Common myeloid progenitor, CD34-positive (primary cell): ENCODE measurements around the gene NOTCH3.

Experiments used
- CTCF ChIA-PET: fragments of 350-600 bp; sonication (Branson Sonifier 250); formaldehyde crosslinking; loops from one replicate; lab custom pipeline; 2021; ENCODE audit warnings: antibody characterized with exemption; lab: Charles Lee
- POLR2A ChIA-PET: fragments of 350-600 bp; sonication (Branson Sonifier 250); formaldehyde crosslinking; loops from one replicate; lab custom pipeline; 2021; ENCODE audit warnings: antibody characterized with exemption; lab: Charles Lee
- DNase-seq, 3 donors: peaks; one replicate each; pipeline versions ENCODE4 v3.0.0 to v3.0.0-alpha.2; 2013
- H3K27ac ChIP-seq, 2 experiments: 1 replicate in 1 of 2; 2 replicates in 1 of 2; pipeline ENCODE4 v1.7.0; 2013; ENCODE audit warnings: inconsistent platforms in 2 of 2, low read length in 2 of 2, mild to moderate bottlenecking in 2 of 2, low read depth in 1 of 2, moderate library complexity in 1 of 2; ENCODE audit not compliant: severe bottlenecking in 2 of 2, insufficient read depth in 1 of 2, poor library complexity in 1 of 2
- H3K27me3 ChIP-seq, 5 experiments: replicated peaks in 2 of 5; 1 replicate in 3 of 5; 2 replicates in 2 of 5; pipeline versions ENCODE4 v1.6.1 to v1.7.0; 2013; ENCODE audit warnings: low read length in 4 of 5, mild to moderate bottlenecking in 2 of 5, moderate library complexity in 2 of 5, inconsistent platforms in 1 of 5; ENCODE audit not compliant: insufficient read depth in 5 of 5, control insufficient read depth in 4 of 5
- H3K36me3 ChIP-seq, 4 experiments: 1 replicate in 2 of 4; 2 replicates in 2 of 4; pipeline versions ENCODE4 v1.6.1 to v1.7.0; 2013; ENCODE audit warnings: low read length in 3 of 4, control low read depth in 1 of 4, mild to moderate bottlenecking in 1 of 4; ENCODE audit not compliant: control insufficient read depth in 4 of 4, insufficient read depth in 4 of 4
- H3K4me1 ChIP-seq, 4 experiments: 1 replicate in 3 of 4; 2 replicates in 1 of 4; pipeline versions ENCODE4 v1.6.1 to v1.7.1; 2013; ENCODE audit warnings: low read length in 3 of 4, mild to moderate bottlenecking in 3 of 4, control low read depth in 1 of 4, inconsistent platforms in 1 of 4, moderate library complexity in 1 of 4; ENCODE audit not compliant: control insufficient read depth in 4 of 4, insufficient read depth in 4 of 4; ENCODE audit errors: control extremely low read depth in 1 of 4
- H3K4me3 ChIP-seq, 7 experiments: 1 replicate in 4 of 7; 2 replicates in 3 of 7; pipeline versions ENCODE4 v1.5.1 to v1.7.0; 2013; ENCODE audit warnings: mild to moderate bottlenecking in 7 of 7, low read length in 6 of 7, moderate library complexity in 6 of 7, inconsistent platforms in 2 of 7, low read depth in 2 of 7, control low read depth in 1 of 7; ENCODE audit not compliant: insufficient read depth in 4 of 7, control insufficient read depth in 1 of 7; ENCODE audit errors: extremely low read depth in 1 of 7
- H3K9me3 ChIP-seq, 5 experiments: 1 replicate in 4 of 5; 2 replicates in 1 of 5; pipeline versions ENCODE4 v1.6.1 to v1.7.1; 2013; ENCODE audit warnings: low read length in 4 of 5, mild to moderate bottlenecking in 2 of 5, inconsistent platforms in 1 of 5, low read depth in 1 of 5, moderate library complexity in 1 of 5; ENCODE audit not compliant: control insufficient read depth in 4 of 5, insufficient read depth in 2 of 5; ENCODE audit errors: control extremely low read depth in 1 of 5
- WGBS: methylation state at CpG from one replicate; pipeline ENCODE4 v1.1.5; 2013; ENCODE audit not compliant: insufficient coverage; 5-methylcytosine and 5-hydroxymethylcytosine counted together

The NOTCH3 gene

DNA sequence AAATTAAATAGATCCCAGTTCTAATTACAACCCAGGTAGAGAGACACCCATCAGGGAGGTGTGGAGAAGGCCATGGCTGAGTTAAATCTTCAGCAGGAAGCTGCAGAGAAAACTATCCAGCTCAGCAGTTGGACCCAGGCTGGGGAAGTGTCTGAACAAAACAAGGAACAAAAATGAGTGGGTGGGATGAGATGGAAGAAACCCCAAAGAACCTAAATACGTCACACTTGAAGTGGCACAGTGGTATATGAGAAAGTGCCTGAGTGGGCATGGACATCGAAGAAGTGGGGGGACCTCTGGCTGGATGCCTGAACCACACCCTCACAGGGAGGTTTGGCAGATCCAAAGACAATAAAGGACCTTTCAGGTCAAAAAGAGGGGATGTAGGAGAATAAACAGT, 35.0 kb upstream of the NOTCH3 start:
- H3K27ac ChIP-seq, result no peak overlapping the region
- H3K27me3 ChIP-seq, result peaks cover 0 to 31% (median 12%) of the 10 kb centered on the region in 5 experiments
- no peaks in the 10 kb centered on the region for H3K9me3 ChIP-seq
- POLR2A ChIA-PET, result no interaction called here
- peaks cover 9 to 51% (median 37%) of the 10 kb centered on the region in 4 experiments for H3K36me3 ChIP-seq
- H3K4me3 ChIP-seq, result no peak overlapping the region
- 100% methylated on average over 2 of the region's 2 CpGs for WGBS
- peaks cover 0 to 20% (median 10%) of the 10 kb centered on the region in 4 experiments for H3K4me1 ChIP-seq
- CTCF ChIA-PET, result interaction anchor here (0.7 kb wide), 1 partner anchor 231 kb away, joined by 3 read pairs; no protein-coding TSS in a partner anchor
- no peak for DNase-seq

DNA sequence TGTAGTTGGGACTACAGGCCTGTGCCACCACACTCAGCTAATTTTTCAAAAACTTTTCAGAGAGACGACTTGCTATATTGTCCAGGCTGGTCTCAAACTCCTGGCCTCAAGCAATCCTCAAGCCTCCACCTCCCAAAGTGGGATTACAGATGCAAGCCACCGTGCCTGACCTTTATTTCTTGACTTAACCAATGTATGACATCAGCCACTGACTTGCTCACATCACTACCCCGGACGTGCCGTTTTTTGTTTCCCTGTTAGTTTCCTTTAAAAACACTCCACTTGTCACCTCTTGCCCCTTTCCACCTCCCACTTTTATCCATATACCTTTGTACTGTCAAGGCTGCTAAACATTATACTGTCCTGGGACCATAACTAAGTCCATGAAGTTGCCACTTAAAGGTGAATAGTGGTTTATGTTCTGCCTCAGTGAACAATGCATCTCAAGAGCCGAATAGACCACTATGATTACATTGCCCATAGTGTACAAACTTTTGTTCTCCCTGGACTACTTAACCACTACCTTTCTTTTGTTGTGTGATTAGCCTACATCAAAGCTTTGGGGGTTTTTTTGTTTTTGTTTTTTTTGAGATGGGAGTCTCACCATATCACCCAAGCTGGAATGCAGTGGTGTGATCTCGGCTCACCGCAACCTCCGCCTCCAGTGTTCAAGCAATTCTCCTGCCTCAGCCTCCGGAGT, 33.8 kb upstream of the NOTCH3 start:
- POLR2A ChIA-PET, result no interaction called here
- WGBS, result 83% methylated on average over 10 of the region's 10 CpGs

DNA sequence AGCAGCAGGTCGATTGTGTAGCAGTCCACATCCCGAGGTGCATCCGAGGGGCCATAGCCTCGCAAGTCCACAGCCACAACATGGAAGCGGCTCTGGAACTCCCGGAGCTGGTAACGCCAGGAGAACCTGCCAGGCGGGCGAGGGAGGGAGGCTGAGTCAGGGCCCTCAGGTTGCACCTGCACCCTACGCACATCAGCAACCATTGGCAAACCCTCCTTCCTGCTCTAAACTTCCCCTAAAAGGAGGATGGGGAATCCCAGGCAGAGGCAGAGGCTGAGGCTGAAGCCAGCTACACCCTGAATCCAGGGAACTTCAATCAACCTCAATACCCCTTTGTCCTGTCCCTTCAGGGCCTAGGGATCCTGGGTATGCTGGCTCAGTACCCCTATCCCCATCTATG, 30.5 kb upstream of the NOTCH3 start:
- WGBS, result 96% methylated on average over 8 of the region's 10 CpGs
- POLR2A ChIA-PET, result no interaction called here

More for the DNA sequence above, 33.8 kb upstream of the NOTCH3 start:
- H3K27ac ChIP-seq, result no peak overlapping the region
- peaks cover 5 to 39% (median 29%) of the 10 kb centered on the region in 4 experiments for H3K36me3 ChIP-seq
- no peak overlapping the region for H3K4me3 ChIP-seq
- CTCF ChIA-PET, result no interaction called here
- peaks cover 0 to 33% (median 12%) of the 10 kb centered on the region in 5 experiments for H3K27me3 ChIP-seq
- no peaks in the 10 kb centered on the region for H3K9me3 ChIP-seq
- no peak for DNase-seq
- peaks cover 0 to 20% (median 10%) of the 10 kb centered on the region in 4 experiments for H3K4me1 ChIP-seq

DNA sequence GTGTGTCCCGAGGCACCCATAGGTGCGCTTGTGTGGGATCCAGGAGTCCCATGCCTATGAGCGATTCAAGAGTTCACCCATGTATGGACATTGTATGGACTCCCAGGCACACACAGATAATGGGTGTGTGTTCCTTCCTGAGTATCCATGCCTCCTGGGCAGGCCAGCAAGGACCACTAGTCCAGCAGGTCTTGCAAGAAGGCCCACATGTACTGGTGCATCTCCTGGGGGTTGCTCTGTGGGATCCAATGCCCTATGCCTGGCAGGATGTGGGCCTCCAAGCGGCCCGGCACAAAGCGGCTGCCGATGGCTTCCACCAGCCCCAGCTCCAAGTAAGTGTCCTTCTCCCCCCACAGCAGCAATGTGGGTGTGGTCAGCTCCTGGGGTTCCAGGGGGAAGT, 26.5 kb upstream of the NOTCH3 start:
- Histone ChIP-seq H3K27me3 (peaks cover 0 to 25% (median 10%) of the 10 kb centered on the region in 5 experiments), H3K36me3 (no peaks in the 10 kb centered on the region), H3K4me3 (no peak overlapping the region), H3K27ac (no peak overlapping the region), H3K9me3 (no peaks in the 10 kb centered on the region), H3K4me1 (peaks cover 0 to 23% (median 18%) of the 10 kb centered on the region in 4 experiments)
- 97% methylated on average over 3 of the region's 7 CpGs for WGBS
- ChIA-PET POLR2A (no interaction called here), CTCF (no interaction called here)
- DNase-seq, result no peak

More for the DNA sequence above, 30.5 kb upstream of the NOTCH3 start:
- peaks cover 0 to 20% (median 10%) of the 10 kb centered on the region in 4 experiments for H3K4me1 ChIP-seq
- no peak overlapping the region for H3K4me3 ChIP-seq
- H3K9me3 ChIP-seq, result no peaks in the 10 kb centered on the region
- H3K27ac ChIP-seq, result no peak overlapping the region
- DNase-seq, result no peak
- H3K27me3 ChIP-seq, result peaks cover 0 to 33% (median 12%) of the 10 kb centered on the region in 5 experiments
- H3K36me3 ChIP-seq, result peaks cover 0 to 9% (median 7%) of the 10 kb centered on the region in 4 experiments
- CTCF ChIA-PET, result interaction anchor here (0.7 to 1.5 kb wide), 7 partner anchors 9 to 54 kb away, joined by 3 to 4 read pairs (median 3); no protein-coding TSS in a partner anchor

DNA sequence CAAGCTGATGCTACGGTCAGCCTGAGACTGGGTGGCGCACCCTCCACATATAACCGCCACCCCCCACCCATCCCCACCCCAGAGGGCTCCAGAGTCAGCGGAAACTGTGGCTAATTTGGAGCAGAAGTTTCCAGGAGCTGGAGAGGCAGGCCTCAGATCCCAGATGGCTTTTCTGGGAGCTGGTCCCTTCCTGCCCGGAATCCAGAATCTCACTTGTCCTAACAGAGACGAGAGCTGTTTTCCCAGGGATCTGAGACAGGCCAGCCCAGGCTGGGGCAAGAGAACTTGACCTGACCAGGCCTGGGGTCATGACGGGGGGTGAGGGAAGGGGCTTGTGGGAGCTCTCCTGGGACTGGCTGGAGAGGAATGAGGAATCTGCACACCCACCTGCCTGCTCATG, 25.0 kb upstream of the NOTCH3 start:
- H3K9me3 ChIP-seq, result no peaks in the 10 kb centered on the region
- 100% methylated on average over 3 of the region's 7 CpGs for WGBS
- POLR2A ChIA-PET, result interaction anchor here (0.6 kb wide), 1 partner anchor 96 kb away, joined by 4 read pairs; no protein-coding TSS in a partner anchor

DNA sequence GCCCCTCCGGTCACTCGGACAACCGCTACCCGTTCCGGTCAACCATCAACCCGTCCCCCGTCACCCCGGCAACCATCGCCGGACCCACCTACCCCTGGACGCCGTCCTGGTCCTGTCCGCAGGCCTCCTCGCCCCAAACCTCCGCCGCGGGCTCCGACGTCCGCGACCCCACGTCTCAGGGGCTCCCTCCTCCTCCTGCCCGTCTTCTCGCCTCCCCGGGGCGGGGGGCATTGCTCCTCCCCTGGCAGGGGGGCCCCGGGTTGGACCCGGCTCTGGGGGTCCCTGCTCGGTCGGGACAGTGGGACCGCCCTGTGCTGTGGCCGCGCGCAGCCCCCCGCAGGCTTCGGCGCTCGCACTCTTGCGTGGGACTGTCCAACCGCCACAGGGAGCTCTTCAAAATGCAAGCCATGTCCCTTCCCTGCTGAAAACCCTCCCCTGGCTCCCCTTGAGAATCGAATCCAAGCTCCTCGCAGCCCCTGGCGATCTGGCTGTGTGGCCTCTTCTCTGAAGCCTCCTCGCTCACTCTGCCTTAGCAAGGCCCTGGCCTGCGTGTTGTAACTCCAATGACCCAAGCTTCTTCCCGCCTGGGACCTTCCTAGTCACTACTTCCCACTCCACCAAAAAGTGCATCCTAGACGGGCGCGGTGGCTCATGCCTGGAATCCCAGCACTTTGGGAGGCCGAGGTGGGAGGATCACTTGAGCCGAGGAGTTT, 23.0 kb upstream of the NOTCH3 start:
- WGBS, result 12% methylated on average over 41 of the region's 51 CpGs
- Histone ChIP-seq H3K9me3 (no peaks in the 10 kb centered on the region), H3K4me3 (peak overlapping the region; percentile 32 to 82 (median 61)), H3K27ac (no peak overlapping the region), H3K36me3 (no peaks in the 10 kb centered on the region), H3K4me1 (peaks cover 0 to 12% (median 12%) of the 10 kb centered on the region in 4 experiments), H3K27me3 (peaks cover 0 to 9% (median 4%) of the 10 kb centered on the region in 5 experiments)
- ChIA-PET POLR2A (no interaction called here), CTCF (no interaction called here)
- DNase-seq, result peak in 1 of 3 donors; percentile 23

More for the DNA sequence above, 25.0 kb upstream of the NOTCH3 start:
- H3K27me3 ChIP-seq, result peaks cover 0 to 10% (median 6%) of the 10 kb centered on the region in 5 experiments
- H3K4me1 ChIP-seq, result peaks cover 0 to 12% (median 12%) of the 10 kb centered on the region in 4 experiments
- H3K36me3 ChIP-seq, result no peaks in the 10 kb centered on the region
- DNase-seq, result no peak
- CTCF ChIA-PET, result interaction anchor here (0.9 kb wide), 1 partner anchor 31 kb away, joined by 4 read pairs; no protein-coding TSS in a partner anchor
- no peak overlapping the region for H3K27ac ChIP-seq
- no peak overlapping the region for H3K4me3 ChIP-seq
